Psoas muscle (tissue), 8 donors: Measurements from ENCODE around the gene CRYM. TPM values are rescaled to one million over a fixed set of nuclear protein-coding genes. Genes with fewer than 3 reads are reported as not detected.

ENCODE experiments used
- ATAC-seq, 4 donors: fragments of 200-7000 bp; cut with Tn5 transposase; one replicate each; pipeline ENCODE4 v1.9.1; 2020; ENCODE audit warnings: moderate library complexity in 3 of 4, mild to moderate bottlenecking in 2 of 4
- DNase-seq, 2 donors: peaks; one replicate each; pipeline ENCODE4 v3.0.0-alpha.2; 2020
- H3K27ac ChIP-seq: fragments of 200-600 bp; one replicate; pipeline ENCODE4 v1.8.0; 2022
- H3K27me3 ChIP-seq, 3 donors: fragments of 200-600 bp in 1 of 3; one replicate each; pipeline versions ENCODE4 v1.6.1 to v1.8.0; 2013 to 2022; ENCODE audit warnings: low read length in 2 of 3, mild to moderate bottlenecking in 2 of 3, moderate library complexity in 1 of 3; ENCODE audit not compliant: insufficient read depth in 3 of 3
- H3K36me3 ChIP-seq, 2 donors: fragments of 200-600 bp in 1 of 2; one replicate each; pipeline versions ENCODE4 v1.6.1 to v1.8.0; 2013 to 2022; ENCODE audit warnings: low read depth in 1 of 2, mild to moderate bottlenecking in 1 of 2, moderate library complexity in 1 of 2; ENCODE audit not compliant: insufficient read depth in 1 of 2
- H3K4me1 ChIP-seq: fragments of 200-600 bp; one replicate; pipeline ENCODE4 v1.8.0; 2022
- H3K4me3 ChIP-seq: fragments of 200-600 bp; one replicate; pipeline ENCODE4 v1.8.0; 2022; ENCODE audit warnings: mild to moderate bottlenecking
- H3K9me3 ChIP-seq: fragments of 200-600 bp; one replicate; pipeline ENCODE4 v1.8.0; 2022
- WGBS, 3 donors: extraction: QIAGEN DNeasy Blood & Tissue Kit; methylation state at CpG; one replicate each; pipeline versions ENCODE4 v1.1.6 to v1.1.7; 2013; 5-methylcytosine and 5-hydroxymethylcytosine counted together
- intact Hi-C, 2 donors: fragments of 100-400 bp; cut with DNase I; formaldehyde crosslinking; loops; one replicate each; pipeline versions ENCODE4 v1.11.0 to v1.14.2; 2022
- polyA plus RNA-seq, 3 donors: library from polyadenylated mRNA; stranded (reverse); fragments of 200-250 nt; gene quantifications; one replicate each; pipeline ENCODE4 v1.2.3, GENCODE V29; 2013
- total RNA-seq, 4 donors: library from RNA; stranded (reverse); fragmentation: NEBNext Ultra II Directional in 2 of 4; extraction: Animal tissue kit (Norgen Biotek cat#: 25700) in 2 of 4; gene quantifications; one replicate each; pipeline versions ENCODE4 v1.2.1 to v1.2.4, GENCODE V29; 2021 to 2023
- TF ChIP-seq, protein P1 (sequence below): fragments of 200-600 bp; IDR thresholded peaks from one replicate; pipeline ENCODE4 v1.8.0; 2022; ENCODE audit warnings: antibody characterized with exemption
- donor health status: healthy with polysubstance abuse.
- donor health status: DM: no; HTN: no; CAD: no; lungs with moderate emphysema.
- donor health status: Bipolar disorder and iron deficiency.
- donor health status: healthy.
- donor health status: DM: yes; HTN: yes; CAD: no.
- donor health status: DM: no; HTN: no; CAD: no.
- donor health status: DM: no; HTN: no; CAD: no.
- donor health status: DM: yes; HTN: yes; CAD: no.

Gene CRYM
- total and polyA plus RNA-seq, 7 donors, result 0.25 to 33.4 (median 1.6) TPM

DNA sequence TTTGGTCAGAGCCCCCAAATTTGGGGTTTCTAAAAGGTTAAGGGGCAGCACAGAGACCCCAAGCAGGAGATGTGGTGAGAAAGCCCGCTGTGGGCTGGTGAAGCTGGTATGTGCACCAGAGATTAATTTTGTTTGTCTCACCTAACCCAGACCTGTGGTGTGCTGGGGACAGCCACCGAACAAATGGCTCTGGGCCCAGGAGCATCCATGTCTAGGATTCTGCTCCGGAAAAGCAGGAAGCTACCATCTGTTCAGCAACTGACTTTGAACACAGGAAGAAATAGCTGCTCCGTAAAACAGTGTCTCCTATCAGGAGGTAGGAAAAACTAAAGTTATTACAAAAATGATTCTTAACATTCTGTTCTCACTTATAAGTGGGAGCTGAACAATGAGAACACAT is 64.0 kb downstream of the CRYM start:
- ATAC-seq (no peak), DNase-seq (no peak)
- Histone ChIP-seq H3K27me3 (peaks cover 0 to 4% (median 3%) of the 10 kb centered on the region in 3 donors), H3K4me3 (no peak overlapping the region), H3K36me3 (no peaks in the 10 kb centered on the region), H3K9me3 (no peaks in the 10 kb centered on the region), H3K4me1 (no peaks in the 10 kb centered on the region), H3K27ac (no peak overlapping the region)
- TF ChIP-seq, protein P1, sequence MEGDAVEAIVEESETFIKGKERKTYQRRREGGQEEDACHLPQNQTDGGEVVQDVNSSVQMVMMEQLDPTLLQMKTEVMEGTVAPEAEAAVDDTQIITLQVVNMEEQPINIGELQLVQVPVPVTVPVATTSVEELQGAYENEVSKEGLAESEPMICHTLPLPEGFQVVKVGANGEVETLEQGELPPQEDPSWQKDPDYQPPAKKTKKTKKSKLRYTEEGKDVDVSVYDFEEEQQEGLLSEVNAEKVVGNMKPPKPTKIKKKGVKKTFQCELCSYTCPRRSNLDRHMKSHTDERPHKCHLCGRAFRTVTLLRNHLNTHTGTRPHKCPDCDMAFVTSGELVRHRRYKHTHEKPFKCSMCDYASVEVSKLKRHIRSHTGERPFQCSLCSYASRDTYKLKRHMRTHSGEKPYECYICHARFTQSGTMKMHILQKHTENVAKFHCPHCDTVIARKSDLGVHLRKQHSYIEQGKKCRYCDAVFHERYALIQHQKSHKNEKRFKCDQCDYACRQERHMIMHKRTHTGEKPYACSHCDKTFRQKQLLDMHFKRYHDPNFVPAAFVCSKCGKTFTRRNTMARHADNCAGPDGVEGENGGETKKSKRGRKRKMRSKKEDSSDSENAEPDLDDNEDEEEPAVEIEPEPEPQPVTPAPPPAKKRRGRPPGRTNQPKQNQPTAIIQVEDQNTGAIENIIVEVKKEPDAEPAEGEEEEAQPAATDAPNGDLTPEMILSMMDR, result no peak
- WGBS, 3 donors, result 43 to 65% (median 59%) methylated on average over 4 of the region's 4 CpGs
- intact Hi-C loops, result no loop called here

DNA sequence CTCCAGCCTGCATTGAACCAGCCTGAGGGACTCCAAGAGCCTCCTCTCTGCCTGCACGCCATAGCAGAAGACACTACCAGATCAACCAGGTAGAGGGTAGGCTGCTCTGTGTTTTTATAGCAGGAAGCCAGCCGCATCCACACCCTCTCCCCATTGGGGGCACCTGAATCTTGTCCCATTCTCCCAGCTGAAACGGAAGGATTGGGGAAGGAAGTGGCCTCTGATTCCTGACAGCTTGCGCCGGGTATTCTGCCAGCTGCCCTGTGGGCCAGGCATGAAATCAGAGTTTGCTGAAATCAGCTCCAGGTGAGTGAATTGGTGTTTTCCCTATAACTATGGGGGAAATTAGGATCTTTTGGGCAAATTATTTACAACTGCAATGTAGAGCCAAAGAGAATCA is 66.6 kb downstream of the CRYM start, which contains the start of gene ZP2:
ZP2 (minus strand) TSS at position 89 of the 400 bp plus-strand sequence; CDS start at position 62, 27 bp downstream.
- Histone ChIP-seq H3K27me3 (peaks cover 0 to 3% (median 0%) of the 10 kb centered on the region in 3 donors), H3K9me3 (no peaks in the 10 kb centered on the region), H3K4me1 (no peaks in the 10 kb centered on the region), H3K27ac (no peak within 1 kb of the TSS), H3K4me3 (no peak within 1 kb of the TSS), H3K36me3 (no peaks in the 10 kb centered on the region)
- ATAC-seq (no peak), DNase-seq (no peak)
- TF ChIP-seq, protein P1, result no peak
- intact Hi-C loops, result no loop called here
- 61 to 73% (median 72%) methylated on average over 5 of the region's 5 CpGs for WGBS, 3 donors

Other genes starting within 250 kb of the CRYM start
- gene DNAH3, start 127.4 kb downstream of the CRYM start, total RNA-seq, result 1 to 10 TPM in 1 of 4 donors, under 1 TPM in 3; 0.12 to 2.1 (median 0.24) TPM
- gene DNAH3, start 127.4 kb downstream of the CRYM start, polyA plus RNA-seq, result under 1 TPM in 2 of 3 donors, not detected in 1; 0.01 to 0.03 TPM
- 10 to 100 TPM; 25.7 to 57.3 (median 39.4) TPM for gene LDAF1, start 119.6 kb downstream of the CRYM start, total RNA-seq
- gene LDAF1, start 119.6 kb downstream of the CRYM start, polyA plus RNA-seq, result 10 to 100 TPM; 26.7 to 50.8 (median 32.2) TPM
- not detected for gene ZP2, start 66.7 kb downstream of the CRYM start, total RNA-seq
- not detected for gene ZP2, start 66.7 kb downstream of the CRYM start, polyA plus RNA-seq
- gene ANKS4B, start 44.6 kb downstream of the CRYM start, total RNA-seq, result not detected
- gene ANKS4B, start 44.6 kb downstream of the CRYM start, polyA plus RNA-seq, result under 1 TPM in 1 of 3 donors, not detected in 2; 0.01 TPM